IMR-90 (cell line): ENCODE data around the gene ACSM3. TPM values are rescaled to one million over a fixed set of nuclear protein-coding genes. Genes with fewer than 3 reads are reported as not detected.

Experiments
- ATAC-seq: fragments of 200-7000 bp; cut with Tn5 transposase; 2 replicates; pipeline ENCODE4 v1.9.1; 2020; ENCODE audit warnings: low read depth, mild to moderate bottlenecking, moderate library complexity
- BruUV-seq: library from RNA; stranded (reverse); fragments of 400-500 nt; replicated peaks from 2 replicates; lab custom pipeline; 2021; lab: Mats Ljungman, UMichigan
- CTCF ChIA-PET: fragments of 300-600 bp; formaldehyde crosslinking; extraction: SDS; loops from one replicate; lab custom pipeline; 2021; ENCODE audit warnings: antibody characterized with exemption; lab: Yijun Ruan, JAX
- POLR2A ChIA-PET: fragments of 300-600 bp; sonication (Branson Sonifier 250); formaldehyde crosslinking; loops from one replicate; lab custom pipeline; 2022; ENCODE audit warnings: antibody characterized with exemption; ENCODE audit not compliant: unreplicated experiment; lab: Charles Lee
- DNase-seq: peaks from one replicate; pipeline ENCODE4 v3.0.0; 2013
- H2AFZ ChIP-seq: replicated peaks from 2 replicates; pipeline ENCODE3; 2013; ENCODE audit warnings: low read length, mild to moderate bottlenecking; ENCODE audit not compliant: poor library complexity
- H2AK5ac ChIP-seq: 2 replicates; pipeline ENCODE4 v1.6.1; 2013; ENCODE audit warnings: low read depth, low read length, inconsistent platforms
- H2AK9ac ChIP-seq: replicated peaks from 2 replicates; pipeline ENCODE3; 2013; ENCODE audit warnings: mild to moderate bottlenecking, low read depth, low read length, moderate library complexity; ENCODE audit not compliant: poor library complexity
- H2BK120ac ChIP-seq: 2 replicates; pipeline ENCODE4 v1.6.1; 2013; ENCODE audit warnings: low read depth, low read length, inconsistent platforms
- H2BK15ac ChIP-seq: 3 replicates; pipeline ENCODE4 v1.6.1; 2013; ENCODE audit warnings: low read depth, low read length, inconsistent platforms
- H2BK20ac ChIP-seq: 2 replicates; pipeline ENCODE4 v1.6.1; 2013; ENCODE audit warnings: low read depth, mild to moderate bottlenecking, inconsistent platforms, low read length, moderate library complexity
- H2BK5ac ChIP-seq: 2 replicates; pipeline ENCODE4 v1.6.1; 2013; ENCODE audit warnings: mild to moderate bottlenecking, low read depth, low read length, inconsistent platforms; ENCODE audit not compliant: poor library complexity, severe bottlenecking
- H3K14ac ChIP-seq: replicated peaks from 2 replicates; pipeline ENCODE4 v1.6.1; 2013; ENCODE audit warnings: low read depth, low read length, inconsistent platforms
- H3K18ac ChIP-seq: 2 replicates; pipeline ENCODE4 v1.6.1; 2013; ENCODE audit warnings: low read depth, low read length, control low read depth
- H3K23ac ChIP-seq: 2 replicates; pipeline ENCODE4 v1.6.1; 2013; ENCODE audit warnings: low read depth, low read length, inconsistent platforms
- H3K27ac ChIP-seq: 2 replicates; pipeline ENCODE4 v1.5.1; 2013; ENCODE audit warnings: mild to moderate bottlenecking, control low read depth, low read length; ENCODE audit not compliant: insufficient read depth
- H3K27me3 ChIP-seq: 2 replicates; pipeline ENCODE4 v1.6.1; 2013; ENCODE audit warnings: low read length; ENCODE audit not compliant: control insufficient read depth, insufficient read depth
- H3K36me3 ChIP-seq: 2 replicates; pipeline ENCODE4 v1.6.1; 2013; ENCODE audit warnings: low read length, mixed read lengths; ENCODE audit not compliant: control insufficient read depth, insufficient read depth
- H3K4ac ChIP-seq: 2 replicates; pipeline ENCODE4 v1.6.1; 2013; ENCODE audit warnings: low read depth, low read length, inconsistent platforms
- H3K4me1 ChIP-seq: 2 replicates; pipeline ENCODE4 v1.6.1; 2013; ENCODE audit warnings: low read length, mixed read lengths; ENCODE audit not compliant: control insufficient read depth, insufficient read depth
- H3K4me2 ChIP-seq: 2 replicates; pipeline ENCODE4 v1.6.1; 2013; ENCODE audit warnings: low read depth, mild to moderate bottlenecking, control low read depth, low read length, moderate library complexity
- H3K4me3 ChIP-seq: 2 replicates; pipeline ENCODE4 v1.5.1; 2013; ENCODE audit warnings: low read depth, mild to moderate bottlenecking, control low read depth, low read length, moderate library complexity; ENCODE audit not compliant: insufficient read depth
- H3K56ac ChIP-seq: 2 replicates; pipeline ENCODE4 v1.6.1; 2013; ENCODE audit warnings: low read length, inconsistent platforms; ENCODE audit not compliant: insufficient read depth; ENCODE audit errors: extremely low read depth
- H3K79me1 ChIP-seq, 2 experiments: 2 replicates each; pipeline ENCODE4 v1.6.1; 2013; ENCODE audit warnings: low read length in 2 of 2, inconsistent platforms in 1 of 2, low read depth in 1 of 2
- H3K9ac ChIP-seq: 2 replicates; pipeline ENCODE4 v1.6.1; 2013; ENCODE audit warnings: low read depth, low read length, control low read depth
- H3K9me1 ChIP-seq: 2 replicates; pipeline ENCODE4 v1.6.1; 2013; ENCODE audit warnings: low read length, inconsistent platforms; ENCODE audit not compliant: insufficient read depth
- H3K9me3 ChIP-seq: 2 replicates; pipeline ENCODE4 v1.6.1; 2013; ENCODE audit warnings: low read length; ENCODE audit not compliant: control insufficient read depth, insufficient read depth
- H4K20me1 ChIP-seq: 2 replicates; pipeline ENCODE4 v1.6.1; 2013; ENCODE audit warnings: low read length, inconsistent platforms; ENCODE audit not compliant: insufficient read depth
- H4K5ac ChIP-seq: 2 replicates; pipeline ENCODE4 v1.6.1; 2013; ENCODE audit warnings: mild to moderate bottlenecking, low read depth, low read length, control low read depth
- H4K8ac ChIP-seq, 2 experiments: 2 replicates each; pipeline ENCODE4 v1.6.1; 2013; ENCODE audit warnings: low read depth in 2 of 2, low read length in 2 of 2, control low read depth in 1 of 2, inconsistent platforms in 1 of 2
- H4K91ac ChIP-seq: 2 replicates; pipeline ENCODE4 v1.6.1; 2013; ENCODE audit warnings: low read depth, low read length, inconsistent platforms; ENCODE audit not compliant: insufficient read depth
- CEBPB ChIP-seq: IDR thresholded peaks from 2 replicates; pipeline ENCODE4 v1.6.1; 2012; ENCODE audit warnings: low read depth, low read length, improper control_type of control experiment
- MAFK ChIP-seq: IDR thresholded peaks from 2 replicates; pipeline ENCODE4 v1.6.1; 2012; ENCODE audit warnings: low read depth, low read length, improper control_type of control experiment
- MAZ ChIP-seq: IDR thresholded peaks from 2 replicates; pipeline ENCODE4 v1.6.1; 2012; ENCODE audit warnings: low read depth, mild to moderate bottlenecking, low read length, improper control_type of control experiment, moderate library complexity, borderline replicate concordance
- MXI1 ChIP-seq: IDR thresholded peaks from 2 replicates; pipeline ENCODE4 v1.6.1; 2012; ENCODE audit warnings: low read depth, mild to moderate bottlenecking, low read length, moderate library complexity, borderline replicate concordance
- NFE2L2 ChIP-seq: fragments of 150-350 bp; IDR thresholded peaks from 2 replicates; pipeline ENCODE4 v1.6.1; 2016; ENCODE audit warnings: low read depth, mild to moderate bottlenecking, low read length
- POLR2A ChIP-seq: IDR thresholded peaks from 2 replicates; pipeline ENCODE4 v1.6.1; 2012; ENCODE audit warnings: mild to moderate bottlenecking, low read depth, low read length
- RAD21 ChIP-seq: IDR thresholded peaks from 2 replicates; pipeline ENCODE4 v1.6.1; 2012; ENCODE audit warnings: low read length, improper control_type of control experiment
- RCOR1 ChIP-seq: IDR thresholded peaks from 2 replicates; pipeline ENCODE4 v1.6.1; 2012; ENCODE audit warnings: mild to moderate bottlenecking, low read length, improper control_type of control experiment; ENCODE audit not compliant: insufficient replicate concordance
- RFX5 ChIP-seq: IDR thresholded peaks from 2 replicates; pipeline ENCODE4 v1.8.0; 2012; ENCODE audit warnings: low read depth, mild to moderate bottlenecking, low read length, moderate library complexity
- SMC3 ChIP-seq: fragments of 150-350 bp; IDR thresholded peaks from 2 replicates; pipeline ENCODE4 v1.6.1; 2016; ENCODE audit warnings: low read depth, mild to moderate bottlenecking, antibody characterized with exemption, low read length, moderate library complexity
- WGBS, 2 experiments: methylation state at CpG; one replicate each; pipeline versions ENCODE4 v1.1.5 to v1.1.7; 2013; ENCODE audit warnings: missing lambda C conversion rate in 2 of 2; ENCODE audit not compliant: insufficient read length in 1 of 2; ENCODE audit errors: extremely low coverage in 2 of 2; 5-methylcytosine and 5-hydroxymethylcytosine counted together
- dilution Hi-C: fragments of 300-500 bp; cut with HindIII; formaldehyde crosslinking; loops from one replicate; pipeline ENCODE4 v1.14.3; 2018; ENCODE audit warnings: low sequenced_read_pairs; ENCODE audit not compliant: unreplicated experiment
- in situ Hi-C: fragments of 300-500 bp; cut with MboI; formaldehyde crosslinking; loops from 3 replicates; pipeline ENCODE4 v1.14.3; 2019; ENCODE audit warnings: low sequenced_read_pairs, inconsistent platforms, mixed read lengths
- intact Hi-C: fragments of 100-400 bp; cut with micrococcal nuclease; formaldehyde crosslinking; loops from 2 replicates; pipeline ENCODE4 v1.10.0; 2022
- polyA plus RNA-seq, 3 experiments: library from polyadenylated mRNA; depleted of rRNA; stranded (reverse); fragments of >200 nt; gene quantifications; 2 replicates each; pipeline ENCODE4 v1.2.3, GENCODE V29; 2012; ENCODE audit warnings: low replicate concordance in 1 of 3
- total RNA-seq: library from RNA; depleted of rRNA; stranded (reverse); fragments of >200 nt; gene quantifications from 2 replicates; pipeline ENCODE4 v1.2.3, GENCODE V29; 2012

Gene ACSM3
- total and polyA plus RNA-seq, 2 of the 4 experiments (the other 2 are of a cell fraction): 0.50 to 0.54 TPM

- TF ChIP-seq MAFK (no peak), CEBPB (no peak), MXI1 (no peak), NFE2L2 (no peak), RCOR1 (no peak), RFX5 (no peak), RAD21 (no peak)
Observed at GRCh38 chr16:20807862-20808261, 44.0 kb downstream of the ACSM3 start (continued).

GRCh38 chr16:20811889-20812439 lies 48.1 kb downstream of the ACSM3 start:
- no peak for DNase-seq
- no peaks in the 10 kb centered on the region for H3K4me1 ChIP-seq
- H2AFZ ChIP-seq: no peak overlapping the region
- dilution Hi-C loops: no loop called here
- no peaks in the 10 kb centered on the region for H4K20me1 ChIP-seq
- peaks cover 8% of the 10 kb centered on the region for H3K9me1 ChIP-seq
- H2AK9ac ChIP-seq: no peak overlapping the region
- no peak overlapping the region for H3K14ac ChIP-seq
- H3K79me1 ChIP-seq: peaks cover 9 to 23% of the 10 kb centered on the region in 2 experiments
- H2AK5ac ChIP-seq: no peak overlapping the region
- H4K5ac ChIP-seq: no peak overlapping the region
- ChIA-PET POLR2A (no interaction called here), CTCF (no interaction called here)
- WGBS, 2 experiments: no CpG with 5 or more reads among the region's 10 CpGs
- no peak overlapping the region for H4K8ac ChIP-seq
- no peak overlapping the region for H3K23ac ChIP-seq
- H2BK15ac ChIP-seq: no peak overlapping the region
- H3K18ac ChIP-seq: no peak overlapping the region
- H3K9me3 ChIP-seq: no peaks in the 10 kb centered on the region
- no peak overlapping the region for H2BK120ac ChIP-seq
- no peak overlapping the region for H2BK5ac ChIP-seq
- no peak overlapping the region for H2BK20ac ChIP-seq
- H3K4me3 ChIP-seq: no peak overlapping the region
- H3K27me3 ChIP-seq: no peaks in the 10 kb centered on the region
- H3K27ac ChIP-seq: no peak overlapping the region
- no peak overlapping the region for H3K4ac ChIP-seq
- H4K91ac ChIP-seq: no peak overlapping the region
- H3K56ac ChIP-seq: no peak overlapping the region
- no peaks in the 10 kb centered on the region for H3K36me3 ChIP-seq
- BruUV-seq: no TSS peak
- H3K9ac ChIP-seq: no peak overlapping the region
- in situ Hi-C loops: no loop called here
- H3K4me2 ChIP-seq: no peak overlapping the region
- intact Hi-C loops: no loop called here
- TF ChIP-seq MAZ (no peak), CEBPB (no peak), SMC3 (no peak), POLR2A (no peak)
- ATAC-seq: no peak
